Right atrium auricular region (tissue), 2 donors: ENCODE results near the gene TXNRD3. TPM values are rescaled to one million over a fixed set of nuclear protein-coding genes. Genes with fewer than 3 reads are reported as not detected.

Experiments
- DNase-seq: peaks from one replicate; pipeline ENCODE4 v3.0.0-alpha.2; 2019; ENCODE audit warnings: low spot score
- H3K27ac ChIP-seq, 2 donors: fragments of 200-600 bp; sonication (generic); 1 replicate in 1 of 2; 2 replicates in 1 of 2; pipeline ENCODE4 v1.5.1; 2016 to 2019
- H3K27me3 ChIP-seq, 2 donors: fragments of 200-600 bp; sonication (generic); one replicate each; pipeline versions ENCODE4 v1.5.1 to v1.6.0; 2017 to 2019
- H3K36me3 ChIP-seq: fragments of 200-600 bp; sonication (generic); one replicate; pipeline ENCODE4 v1.5.1; 2016
- H3K4me1 ChIP-seq, 2 donors: fragments of 200-600 bp; sonication (generic); one replicate each; pipeline versions ENCODE4 v1.5.1 to v1.6.0; 2017 to 2019
- H3K4me3 ChIP-seq, 2 donors: fragments of 200-600 bp; sonication (generic); 1 replicate in 1 of 2; 2 replicates in 1 of 2; pipeline ENCODE4 v1.5.1; 2017 to 2019; ENCODE audit warnings: mild to moderate bottlenecking in 1 of 2, moderate library complexity in 1 of 2
- H3K9me3 ChIP-seq, 2 donors: fragments of 200-600 bp; sonication (generic); one replicate each; pipeline ENCODE4 v1.5.1; 2019
- total RNA-seq, 2 donors: library from RNA; depleted of rRNA; stranded (reverse); fragments of >200 nt; gene quantifications; one replicate each; pipeline ENCODE4 v1.1.0, GENCODE V29; 2016
- TF ChIP-seq, protein P1 (sequence below), 2 donors: fragments of 200-600 bp; sonication (generic); IDR thresholded peaks; one replicate each; pipeline ENCODE4 v1.5.1; 2019; ENCODE audit warnings: antibody characterized with exemption in 2 of 2

Gene TXNRD3
- total RNA-seq, 2 donors from 2014 or later = 5.0 to 6.8 TPM

DNA sequence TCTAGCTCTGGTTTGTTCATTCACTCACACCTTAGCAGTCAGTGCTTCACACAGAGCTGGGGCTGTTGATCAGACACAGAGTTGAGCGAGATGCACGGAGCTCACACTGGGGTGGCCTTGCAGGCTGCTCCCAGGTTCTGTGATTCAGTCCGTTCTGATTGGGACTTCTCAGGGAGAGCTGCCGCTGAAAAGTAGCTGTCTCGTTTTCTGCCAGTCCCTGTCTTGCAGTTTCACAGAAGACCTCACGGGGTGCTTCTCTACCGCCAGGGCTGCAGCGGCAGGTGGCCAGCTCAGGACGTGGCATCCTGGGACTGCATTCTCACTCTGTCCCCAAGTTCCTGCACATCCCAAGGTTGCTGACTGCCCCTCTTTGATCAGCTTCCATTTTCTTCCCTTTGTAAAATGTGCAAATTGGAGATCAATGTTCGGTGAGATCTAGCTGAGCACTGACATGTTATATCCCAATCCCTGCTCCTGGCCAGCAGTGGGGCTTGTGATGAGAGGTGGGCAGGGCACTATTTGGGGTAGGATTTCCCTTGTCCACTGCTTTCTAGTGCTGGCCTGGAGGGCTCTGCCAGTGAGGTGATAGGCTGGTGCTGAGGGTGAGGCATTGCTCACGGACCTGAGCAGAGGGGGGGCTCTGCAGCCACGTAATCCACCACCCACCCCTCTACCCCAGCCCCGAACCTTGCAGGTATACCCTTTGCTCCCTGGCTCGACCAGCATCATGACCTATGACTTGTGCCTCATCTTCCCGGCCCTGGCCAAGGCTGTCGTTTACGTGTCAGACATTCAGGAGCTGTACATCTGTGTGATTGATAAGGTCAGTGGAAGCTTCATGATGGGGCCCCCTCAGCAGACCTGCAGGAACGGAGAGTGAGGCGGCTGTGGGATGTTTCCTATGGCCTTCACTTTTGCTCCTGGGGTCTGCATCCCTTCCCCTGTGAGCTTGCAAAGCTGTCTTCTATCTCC is 5.3 kb upstream of the TXNRD3 start:
- Histone ChIP-seq H3K36me3 (no peaks in the 10 kb centered on the region), H3K27ac (no peak overlapping the region), H3K27me3 (no peaks in the 10 kb centered on the region), H3K4me3 (no peak overlapping the region), H3K4me1 (no peaks in the 10 kb centered on the region), H3K9me3 (no peaks in the 10 kb centered on the region)
- TF ChIP-seq, protein P1, sequence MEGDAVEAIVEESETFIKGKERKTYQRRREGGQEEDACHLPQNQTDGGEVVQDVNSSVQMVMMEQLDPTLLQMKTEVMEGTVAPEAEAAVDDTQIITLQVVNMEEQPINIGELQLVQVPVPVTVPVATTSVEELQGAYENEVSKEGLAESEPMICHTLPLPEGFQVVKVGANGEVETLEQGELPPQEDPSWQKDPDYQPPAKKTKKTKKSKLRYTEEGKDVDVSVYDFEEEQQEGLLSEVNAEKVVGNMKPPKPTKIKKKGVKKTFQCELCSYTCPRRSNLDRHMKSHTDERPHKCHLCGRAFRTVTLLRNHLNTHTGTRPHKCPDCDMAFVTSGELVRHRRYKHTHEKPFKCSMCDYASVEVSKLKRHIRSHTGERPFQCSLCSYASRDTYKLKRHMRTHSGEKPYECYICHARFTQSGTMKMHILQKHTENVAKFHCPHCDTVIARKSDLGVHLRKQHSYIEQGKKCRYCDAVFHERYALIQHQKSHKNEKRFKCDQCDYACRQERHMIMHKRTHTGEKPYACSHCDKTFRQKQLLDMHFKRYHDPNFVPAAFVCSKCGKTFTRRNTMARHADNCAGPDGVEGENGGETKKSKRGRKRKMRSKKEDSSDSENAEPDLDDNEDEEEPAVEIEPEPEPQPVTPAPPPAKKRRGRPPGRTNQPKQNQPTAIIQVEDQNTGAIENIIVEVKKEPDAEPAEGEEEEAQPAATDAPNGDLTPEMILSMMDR (IDR thresholded peaks at IDR 0.05) = peak; percentile 13 to 42
- DNase-seq = no peak

- no peak for DNase-seq
- Histone ChIP-seq H3K36me3 (no peaks in the 10 kb centered on the region), H3K27me3 (no peaks in the 10 kb centered on the region), H3K27ac (no peak overlapping the region), H3K4me1 (no peaks in the 10 kb centered on the region), H3K4me3 (no peak overlapping the region), H3K9me3 (no peaks in the 10 kb centered on the region)
- TF ChIP-seq, protein P1 (IDR thresholded peaks at IDR 0.05) = no peak
These were observed 3.7 kb upstream of the TXNRD3 start for GRCh38 chr3:126658584-126658983.

DNA sequence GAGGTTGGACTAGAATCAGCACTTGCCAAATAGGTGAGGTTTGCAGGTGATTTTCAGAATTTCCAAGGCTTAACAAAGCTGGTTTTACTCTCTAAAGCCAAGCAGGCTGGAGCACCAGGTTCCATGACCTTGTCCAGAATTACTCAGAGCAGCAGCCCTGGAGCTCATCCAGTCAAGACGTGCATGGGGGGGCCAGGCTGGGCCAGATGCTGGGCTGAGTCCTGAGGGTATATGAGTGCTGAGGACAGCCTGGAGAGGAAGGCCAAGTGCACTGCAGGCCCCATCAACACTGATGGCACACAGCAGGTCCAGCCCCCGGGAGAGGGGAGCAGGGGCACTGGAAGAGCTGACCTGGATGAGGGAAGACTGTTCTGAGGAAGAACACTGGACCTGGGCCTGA is 3.0 kb upstream of the TXNRD3 start:
- Histone ChIP-seq H3K4me1 (no peaks in the 10 kb centered on the region), H3K9me3 (no peaks in the 10 kb centered on the region), H3K27me3 (no peaks in the 10 kb centered on the region), H3K27ac (no peak overlapping the region), H3K36me3 (no peaks in the 10 kb centered on the region), H3K4me3 (no peak overlapping the region)
- no peak for DNase-seq
- TF ChIP-seq, protein P1 (IDR thresholded peaks at IDR 0.05) = no peak

- H3K27ac ChIP-seq = no peak overlapping the region
- DNase-seq = no peak
- no peaks in the 10 kb centered on the region for H3K36me3 ChIP-seq
- H3K4me1 ChIP-seq = no peaks in the 10 kb centered on the region
- TF ChIP-seq, protein P1 (IDR thresholded peaks at IDR 0.05) = no peak
- no peak overlapping the region for H3K4me3 ChIP-seq
- no peaks in the 10 kb centered on the region for H3K9me3 ChIP-seq
- H3K27me3 ChIP-seq = no peaks in the 10 kb centered on the region
These were observed 1.6 kb upstream of the TXNRD3 start for GRCh38 chr3:126656371-126657134.

GRCh38 chr3:126655887-126656286 is 963 bp upstream of the TXNRD3 start:
- Histone ChIP-seq H3K9me3 (no peaks in the 10 kb centered on the region), H3K4me1 (no peaks in the 10 kb centered on the region), H3K4me3 (no peak overlapping the region), H3K27ac (no peak overlapping the region), H3K27me3 (no peaks in the 10 kb centered on the region), H3K36me3 (no peaks in the 10 kb centered on the region)
- TF ChIP-seq, protein P1 (IDR thresholded peaks at IDR 0.05) = no peak
- DNase-seq = no peak
